Smooth muscle cell (in vitro differentiated cells): Measurements from ENCODE around the gene TIMM50. TPM values are rescaled to one million over a fixed set of nuclear protein-coding genes. Genes with fewer than 3 reads are reported as not detected.

Experiments used
- DNase-seq: peaks from one replicate; lab custom pipeline; 2025; ENCODE audit not compliant: unreplicated experiment; lab: John Stamatoyannopoulos, UW
- H2AFZ ChIP-seq: fragments of 200-600 bp; sonication (generic); 2 replicates; pipeline ENCODE4 v1.6.0; 2016; ENCODE audit warnings: antibody characterized with exemption, low read depth, mild to moderate bottlenecking
- H3F3A ChIP-seq: fragments of 200-600 bp; sonication (generic); 2 replicates; pipeline ENCODE4 v1.6.0; 2017; ENCODE audit warnings: antibody characterized with exemption, low read depth
- H3K27ac ChIP-seq: fragments of 200-600 bp; sonication (generic); 2 replicates; pipeline ENCODE4 v1.5.1; 2016; ENCODE audit warnings: low read depth, mild to moderate bottlenecking
- H3K27me3 ChIP-seq: fragments of 200-600 bp; sonication (generic); 2 replicates; pipeline ENCODE4 v1.6.1; 2016; ENCODE audit warnings: low read depth, mild to moderate bottlenecking
- H3K36me3 ChIP-seq: fragments of 200-600 bp; sonication (generic); 2 replicates; pipeline ENCODE4 v1.5.1; 2016; ENCODE audit warnings: low read depth
- H3K4me1 ChIP-seq: fragments of 200-600 bp; sonication (generic); 2 replicates; pipeline ENCODE4 v1.5.1; 2016; ENCODE audit warnings: low read depth
- H3K4me2 ChIP-seq: fragments of 200-600 bp; sonication (generic); 2 replicates; pipeline ENCODE4 v1.6.0; 2016; ENCODE audit warnings: mild to moderate bottlenecking
- H3K4me3 ChIP-seq: fragments of 200-600 bp; sonication (generic); 2 replicates; pipeline ENCODE4 v1.5.1; 2016; ENCODE audit warnings: mild to moderate bottlenecking
- H3K79me2 ChIP-seq: fragments of 200-600 bp; sonication (generic); 2 replicates; pipeline ENCODE4 v1.6.0; 2016; ENCODE audit warnings: low read depth, mild to moderate bottlenecking
- H3K9ac ChIP-seq: fragments of 200-600 bp; sonication (generic); 2 replicates; pipeline ENCODE4 v1.6.0; 2016; ENCODE audit warnings: low read depth
- H3K9me3 ChIP-seq: fragments of 200-600 bp; sonication (generic); replicated peaks from 2 replicates; pipeline ENCODE4 v1.5.1; 2016; ENCODE audit warnings: low read depth
- H4K20me1 ChIP-seq: fragments of 200-600 bp; sonication (generic); 2 replicates; pipeline ENCODE4 v1.6.0; 2016; ENCODE audit warnings: low read depth
- CTCF ChIP-seq: fragments of 200-600 bp; sonication (generic); IDR thresholded peaks from 2 replicates; pipeline ENCODE4 v1.5.1; 2017; ENCODE audit warnings: borderline replicate concordance, mild to moderate bottlenecking, antibody characterized with exemption; ENCODE audit not compliant: insufficient read depth, poor library complexity, severe bottlenecking
- WGBS: methylation state at CpG from one replicate; pipeline ENCODE4 v1.1.7; 2016; ENCODE audit warnings: low lambda C conversion rate; 5-methylcytosine and 5-hydroxymethylcytosine counted together
- polyA plus RNA-seq: library from polyadenylated mRNA; unstranded; fragments of >200 nt; fragmentation: Nextera tagmentation; extraction: Ambion mirVana; gene quantifications from 2 replicates; pipeline ENCODE4 v1.2.1, GENCODE V29; 2016
- total RNA-seq: library from RNA; depleted of rRNA; stranded (reverse); fragments of >200 nt; gene quantifications from 2 replicates; pipeline ENCODE4 v1.2.3, GENCODE V29; 2014

TIMM50 gene
- total and polyA plus RNA-seq, 2 experiments from 2014 or later: 66.1 to 108 TPM

GRCh38 chr19:39492788-39493187 lies 12.2 kb downstream of the TIMM50 start:
- Histone ChIP-seq H3K27ac (no peak overlapping the region), H3K4me2 (no peak overlapping the region), H3F3A (no peaks in the 10 kb centered on the region), H3K27me3 (peaks cover 4% of the 10 kb centered on the region), H3K4me1 (no peaks in the 10 kb centered on the region), H3K36me3 (no peaks in the 10 kb centered on the region), H2AFZ (no peak overlapping the region), H3K9me3 (no peaks in the 10 kb centered on the region), H3K79me2 (no peaks in the 10 kb centered on the region), H3K4me3 (no peak overlapping the region), H3K9ac (no peak overlapping the region), H4K20me1 (no peaks in the 10 kb centered on the region)
- DNase-seq: no peak
- TF ChIP-seq CTCF: no peak
- WGBS: 88% methylated on average over 3 of the region's 3 CpGs

- Histone ChIP-seq H4K20me1 (no peaks in the 10 kb centered on the region), H3K4me1 (peaks cover 13% of the 10 kb centered on the region), H3F3A (no peaks in the 10 kb centered on the region), H3K36me3 (no peaks in the 10 kb centered on the region), H3K9ac (no peak overlapping the region), H3K4me3 (no peak overlapping the region), H3K79me2 (no peaks in the 10 kb centered on the region), H3K4me2 (no peak overlapping the region), H3K9me3 (no peaks in the 10 kb centered on the region), H3K27ac (no peak overlapping the region), H3K27me3 (peaks cover 22% of the 10 kb centered on the region), H2AFZ (no peak overlapping the region)
- TF ChIP-seq CTCF: no peak
- 89% methylated on average over 5 of the region's 5 CpGs for WGBS
- DNase-seq: no peak
Measured at GRCh38 chr19:39494661-39495060, 14.0 kb downstream of the TIMM50 start.

- no peak overlapping the region for H3K9ac ChIP-seq
- 94% methylated on average over 5 of the region's 5 CpGs for WGBS
- H3K27ac ChIP-seq: no peak overlapping the region
- H3K27me3 ChIP-seq: peaks cover 36% of the 10 kb centered on the region
- H3K4me1 ChIP-seq: peaks cover 13% of the 10 kb centered on the region
- no peak overlapping the region for H3K4me3 ChIP-seq
- H3K36me3 ChIP-seq: no peaks in the 10 kb centered on the region
- no peaks in the 10 kb centered on the region for H3K79me2 ChIP-seq
- H3K9me3 ChIP-seq: no peaks in the 10 kb centered on the region
- no peak for TF ChIP-seq CTCF
- no peaks in the 10 kb centered on the region for H4K20me1 ChIP-seq
- H3F3A ChIP-seq: no peaks in the 10 kb centered on the region
- DNase-seq: no peak
- H3K4me2 ChIP-seq: no peak overlapping the region
- no peak overlapping the region for H2AFZ ChIP-seq
Measured at GRCh38 chr19:39496063-39496462, 15.4 kb downstream of the TIMM50 start.

- H3K9ac ChIP-seq: no peak overlapping the region
- no peaks in the 10 kb centered on the region for H3F3A ChIP-seq
- H3K79me2 ChIP-seq: no peaks in the 10 kb centered on the region
- no peaks in the 10 kb centered on the region for H4K20me1 ChIP-seq
- peak overlapping the region; percentile 2 for H2AFZ ChIP-seq
- no peak overlapping the region for H3K27ac ChIP-seq
- peaks cover 41% of the 10 kb centered on the region for H3K27me3 ChIP-seq
- DNase-seq: no peak
- H3K4me3 ChIP-seq: peak overlapping the region; percentile 37
- H3K36me3 ChIP-seq: no peaks in the 10 kb centered on the region
- peak overlapping the region; percentile 84 for H3K4me2 ChIP-seq
- H3K4me1 ChIP-seq: peaks cover 13% of the 10 kb centered on the region
- WGBS: 3% methylated on average over 5 of the region's 7 CpGs
- no peak for TF ChIP-seq CTCF
- H3K9me3 ChIP-seq: no peaks in the 10 kb centered on the region
Measured at GRCh38 chr19:39497701-39497995, 17.0 kb downstream of the TIMM50 start.
